ENCODE data around the gene TOP2A. TPM values are rescaled to one million over a fixed set of nuclear protein-coding genes. Genes with fewer than 3 reads are reported as not detected.

Gene TOP2A
- total and polyA plus RNA-seq, 9 of the 15 experiments (the other 6 are each of a cell fraction or from before 2014, with no cell fraction given): 133 to 347 (median 259) TPM

- TF ChIP-seq TFE3 (CRISPR knock-in tag; IDR thresholded peaks at IDR 0.05): no peak
- TF ChIP-seq CCNT2 (IDR thresholded peaks at IDR 0.05; ENCODE audit: borderline replicate concordance, extremely low read depth, insufficient read length, low read depth, low read length): peak; percentile 2
- TF ChIP-seq TGIF2 (CRISPR knock-in tag; IDR thresholded peaks at IDR 0.05): no peak
- no peak for TF ChIP-seq SP1 (CRISPR knock-in tag; IDR thresholded peaks at IDR 0.05)
- TF ChIP-seq HDGF (IDR thresholded peaks at IDR 0.05): peak; percentile 89; the same call in 1 of the 2 replicates
- no peak for TF ChIP-seq BRF2 (IDR thresholded peaks at IDR 0.05; ENCODE audit: borderline replicate concordance, insufficient read depth, insufficient read length)
- TF ChIP-seq SREBF1 (IDR thresholded peaks at IDR 0.05; ENCODE audit: borderline replicate concordance, low read depth, low read length): 0 out of 2 replicates have a peak, but pooled peaks have one; percentile 24
- peak; percentile 44 for TF ChIP-seq POLR2G (IDR thresholded peaks at IDR 0.05; ENCODE audit: low read depth, low read length)
- TF ChIP-seq ZNF174 (CRISPR knock-in tag; IDR thresholded peaks at IDR 0.05): no peak
- TF ChIP-seq ZBED1 (IDR thresholded peaks at IDR 0.05): no peak
- TF ChIP-seq PRDM10 (IDR thresholded peaks at IDR 0.05; ENCODE audit: partially characterized antibody): no peak
- TF ChIP-seq NR4A1 (CRISPR knock-in tag; IDR thresholded peaks at IDR 0.05): no peak
- TF ChIP-seq NR4A1 (tag; IDR thresholded peaks at IDR 0.05): no peak
- TF ChIP-seq TAF1 (IDR thresholded peaks at IDR 0.05; ENCODE audit: control insufficient read depth, extremely low read depth, insufficient read depth, low read length, severe bottlenecking): no peak
- TF ChIP-seq NCOA2 (IDR thresholded peaks at IDR 0.05; ENCODE audit: partially characterized antibody in 2 of 2): no peak
- peak; percentile 92 for TF ChIP-seq DEAF1 (CRISPR knock-in tag; IDR thresholded peaks at IDR 0.05)
- TF ChIP-seq RAD21 (CRISPR knock-in tag; conservative IDR thresholded peaks at IDR 0.05 in 1 of 2, IDR thresholded peaks at IDR 0.05 in 1 of 2): peak; percentile 96 to 98
- peak in 1 of 3 experiments; percentile 50 for TF ChIP-seq YY1 (IDR thresholded peaks at IDR 0.05; ENCODE audit: borderline replicate concordance in 1 of 3, control insufficient read depth in 1 of 3, extremely low read depth in 1 of 3, insufficient read depth in 3 of 3, insufficient read length in 1 of 3, insufficient replicate concordance in 2 of 3, low read depth in 1 of 3, low read length in 2 of 3)
Observed at GRCh38 chr17:40355123-40355803, 62.4 kb downstream of the TOP2A start (continued).
